GM18907 (cell line): ENCODE data around the gene DNASE2B.

Experiments used
- ATAC-seq: cut with Tn5 transposase; IDR thresholded peaks from one replicate; pipeline ENCODE4 v1.9.1; 2021; ENCODE audit warnings: mild to moderate bottlenecking, moderate library complexity; ENCODE audit not compliant: unreplicated experiment

The DNASE2B gene

GRCh38 chr1:84373436-84374141, 24.7 kb upstream of the DNASE2B start:
- no peak for ATAC-seq

- ATAC-seq = no peak
These were observed 23.1 kb upstream of the DNASE2B start for GRCh38 chr1:84374991-84375696.

GRCh38 chr1:84376000-84376910, 22.0 kb upstream of the DNASE2B start:
- no peak for ATAC-seq

- no peak for ATAC-seq
These were observed 20.7 kb upstream of the DNASE2B start for GRCh38 chr1:84377480-84378095.

GRCh38 chr1:84379138-84379916, 19.0 kb upstream of the DNASE2B start:
- ATAC-seq = no peak

- no peak for ATAC-seq
These were observed 18.4 kb upstream of the DNASE2B start for GRCh38 chr1:84379917-84380180.

- no peak for ATAC-seq
These were observed 16.2 kb upstream of the DNASE2B start for GRCh38 chr1:84382127-84382526.

- ATAC-seq = no peak
These were observed 12.9 kb upstream of the DNASE2B start for GRCh38 chr1:84385347-84385746.

- no peak for ATAC-seq
These were observed 11.4 kb upstream of the DNASE2B start for GRCh38 chr1:84386716-84387479.

- ATAC-seq = no peak
These were observed 10.7 kb upstream of the DNASE2B start for GRCh38 chr1:84387480-84388163.

- no peak for ATAC-seq
These were observed 8.1 kb upstream of the DNASE2B start for GRCh38 chr1:84390226-84390625.

- no peak for ATAC-seq
These were observed 2.9 kb downstream of the DNASE2B start for GRCh38 chr1:84401156-84401555.

- ATAC-seq = no peak
These were observed 3.8 kb downstream of the DNASE2B start for GRCh38 chr1:84402060-84402459.

- ATAC-seq = no peak
These were observed 4.2 kb downstream of the DNASE2B start for GRCh38 chr1:84402501-84402900.

GRCh38 chr1:84403347-84403746, 5.1 kb downstream of the DNASE2B start:
- no peak for ATAC-seq

GRCh38 chr1:84406346-84406861, 8.1 kb downstream of the DNASE2B start:
- ATAC-seq = no peak

- ATAC-seq = no peak
These were observed 9.2 kb downstream of the DNASE2B start for GRCh38 chr1:84407524-84407923.

- ATAC-seq = no peak
These were observed 9.7 kb downstream of the DNASE2B start for GRCh38 chr1:84407958-84408422.

GRCh38 chr1:84409888-84410287, 11.6 kb downstream of the DNASE2B start:
- no peak for ATAC-seq
